ENCODE measurements around the gene FHIT.

GRCh38 chr3:60643831-60644230 lies 607.4 kb downstream of the FHIT start:
- TF ChIP-seq, protein P1, sequence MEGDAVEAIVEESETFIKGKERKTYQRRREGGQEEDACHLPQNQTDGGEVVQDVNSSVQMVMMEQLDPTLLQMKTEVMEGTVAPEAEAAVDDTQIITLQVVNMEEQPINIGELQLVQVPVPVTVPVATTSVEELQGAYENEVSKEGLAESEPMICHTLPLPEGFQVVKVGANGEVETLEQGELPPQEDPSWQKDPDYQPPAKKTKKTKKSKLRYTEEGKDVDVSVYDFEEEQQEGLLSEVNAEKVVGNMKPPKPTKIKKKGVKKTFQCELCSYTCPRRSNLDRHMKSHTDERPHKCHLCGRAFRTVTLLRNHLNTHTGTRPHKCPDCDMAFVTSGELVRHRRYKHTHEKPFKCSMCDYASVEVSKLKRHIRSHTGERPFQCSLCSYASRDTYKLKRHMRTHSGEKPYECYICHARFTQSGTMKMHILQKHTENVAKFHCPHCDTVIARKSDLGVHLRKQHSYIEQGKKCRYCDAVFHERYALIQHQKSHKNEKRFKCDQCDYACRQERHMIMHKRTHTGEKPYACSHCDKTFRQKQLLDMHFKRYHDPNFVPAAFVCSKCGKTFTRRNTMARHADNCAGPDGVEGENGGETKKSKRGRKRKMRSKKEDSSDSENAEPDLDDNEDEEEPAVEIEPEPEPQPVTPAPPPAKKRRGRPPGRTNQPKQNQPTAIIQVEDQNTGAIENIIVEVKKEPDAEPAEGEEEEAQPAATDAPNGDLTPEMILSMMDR (IDR thresholded peaks at IDR 0.05) = no peak
- no peak for TF ChIP-seq POLR2A (IDR thresholded peaks at IDR 0.05)
